Measurements from ENCODE around the gene RAD51B. TPM values are rescaled to one million over a fixed set of nuclear protein-coding genes. Genes with fewer than 3 reads are reported as not detected.

Gene RAD51B
- total and polyA plus RNA-seq, 9 of the 15 experiments (the other 6 are each of a cell fraction or from before 2014, with no cell fraction given), result 8.5 to 17.3 (median 11.3) TPM

DNA sequence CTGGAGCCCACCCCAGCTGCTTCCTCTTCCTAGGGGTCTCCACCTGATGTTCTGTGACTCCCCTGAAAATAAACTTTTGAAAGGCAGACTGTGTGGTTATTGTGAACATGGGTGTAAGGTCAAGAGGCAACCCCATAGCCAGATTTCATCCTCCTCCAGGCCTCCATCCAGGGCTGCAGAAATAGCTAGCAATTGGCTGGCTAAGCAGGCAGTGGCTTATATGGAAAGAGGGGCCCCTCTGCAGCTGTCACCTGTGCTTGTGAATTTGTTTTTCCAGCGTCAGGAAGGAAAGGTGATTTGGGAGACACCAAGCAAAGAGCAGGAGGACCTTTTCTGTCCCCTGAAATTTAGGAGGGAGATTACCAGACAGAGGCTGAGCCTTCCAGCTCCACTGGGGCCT is 917.5 kb downstream of the RAD51B start (continued):
- TF ChIP-seq, protein P1, sequence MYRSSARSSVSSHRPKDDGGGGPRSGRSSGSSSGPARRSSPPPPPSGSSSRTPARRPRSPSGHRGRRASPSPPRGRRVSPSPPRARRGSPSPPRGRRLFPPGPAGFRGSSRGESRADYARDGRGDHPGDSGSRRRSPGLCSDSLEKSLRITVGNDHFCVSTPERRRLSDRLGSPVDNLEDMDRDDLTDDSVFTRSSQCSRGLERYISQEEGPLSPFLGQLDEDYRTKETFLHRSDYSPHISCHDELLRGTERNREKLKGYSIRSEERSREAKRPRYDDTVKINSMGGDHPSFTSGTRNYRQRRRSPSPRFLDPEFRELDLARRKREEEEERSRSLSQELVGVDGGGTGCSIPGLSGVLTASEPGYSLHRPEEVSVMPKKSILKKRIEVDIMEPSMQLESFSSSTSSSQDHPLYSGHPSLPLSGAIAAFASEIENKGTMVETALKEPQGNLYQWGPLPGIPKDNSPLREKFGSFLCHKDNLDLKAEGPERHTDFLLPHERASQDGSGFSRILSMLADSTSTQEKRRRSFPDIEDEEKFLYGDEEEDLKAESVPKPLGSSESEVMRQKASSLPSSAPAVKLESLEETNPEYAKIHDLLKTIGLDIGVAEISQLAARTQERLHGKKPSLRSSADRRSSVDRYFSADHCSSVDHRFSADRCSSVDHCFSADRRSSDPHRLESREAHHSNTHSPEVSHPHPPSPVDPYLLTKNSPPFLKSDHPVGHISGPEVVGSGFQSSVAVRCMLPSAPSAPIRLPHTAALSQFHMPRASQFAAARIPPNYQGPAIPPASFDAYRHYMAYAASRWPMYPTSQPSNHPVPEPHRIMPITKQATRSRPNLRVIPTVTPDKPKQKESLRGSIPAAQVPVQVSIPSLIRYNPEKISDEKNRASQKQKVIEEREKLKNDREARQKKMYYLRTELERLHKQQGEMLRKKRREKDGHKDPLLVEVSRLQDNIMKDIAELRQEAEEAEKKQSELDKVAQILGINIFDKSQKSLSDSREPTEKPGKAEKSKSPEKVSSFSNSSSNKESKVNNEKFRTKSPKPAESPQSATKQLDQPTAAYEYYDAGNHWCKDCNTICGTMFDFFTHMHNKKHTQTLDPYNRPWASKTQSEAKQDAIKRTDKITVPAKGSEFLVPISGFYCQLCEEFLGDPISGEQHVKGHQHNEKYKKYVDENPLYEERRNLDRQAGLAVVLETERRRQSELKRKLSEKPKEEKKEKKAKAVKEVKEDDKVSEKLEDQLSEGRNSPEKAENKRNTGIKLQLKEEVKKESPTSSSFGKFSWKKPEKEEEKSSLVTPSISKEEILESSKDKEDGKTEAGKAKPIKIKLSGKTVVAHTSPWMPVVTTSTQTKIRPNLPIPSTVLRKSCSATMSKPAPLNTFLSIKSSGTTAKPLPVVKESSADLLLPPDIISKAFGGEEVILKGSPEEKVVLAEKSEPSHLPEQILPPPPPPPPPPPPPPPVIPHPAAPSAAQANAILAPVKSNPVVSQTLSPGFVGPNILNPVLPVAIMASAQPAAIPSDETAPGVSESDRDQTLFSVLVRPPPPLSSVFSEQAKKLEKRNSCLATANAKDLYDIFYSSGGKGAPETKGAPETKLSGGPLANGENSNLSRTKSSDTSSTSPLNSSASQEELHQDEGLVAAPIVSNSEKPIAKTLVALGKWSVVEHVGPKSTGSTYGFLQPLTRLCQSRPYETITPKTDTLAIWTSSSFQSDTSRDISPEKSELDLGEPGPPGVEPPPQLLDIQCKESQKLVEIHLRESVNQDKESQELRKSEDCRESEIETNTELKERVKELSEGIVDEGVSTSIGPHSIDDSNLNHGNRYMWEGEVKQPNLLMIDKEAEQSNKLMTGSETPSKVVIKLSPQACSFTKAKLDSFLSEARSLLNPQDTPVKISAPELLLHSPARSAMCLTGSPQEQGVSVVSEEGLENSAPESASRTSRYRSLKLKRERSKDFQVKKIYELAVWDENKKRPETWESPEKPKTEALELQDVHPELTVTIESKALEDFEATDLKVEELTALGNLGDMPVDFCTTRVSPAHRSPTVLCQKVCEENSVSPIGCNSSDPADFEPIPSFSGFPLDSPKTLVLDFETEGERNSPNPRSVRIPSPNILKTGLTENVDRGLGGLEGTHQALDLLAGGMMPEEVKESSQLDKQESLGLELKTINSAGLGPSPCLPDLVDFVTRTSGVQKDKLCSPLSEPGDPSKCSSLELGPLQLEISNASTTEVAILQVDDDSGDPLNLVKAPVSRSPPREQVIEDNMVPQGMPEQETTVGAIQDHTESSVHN (IDR thresholded peaks at IDR 0.05; ENCODE audit: borderline replicate concordance in 1 of 2, low read depth in 1 of 2), result no peak
- TF ChIP-seq ZNF431 (CRISPR knock-in tag; IDR thresholded peaks at IDR 0.05) (no peak), SETDB1 (IDR thresholded peaks at IDR 0.05; ENCODE audit: low read length) (no peak), E2F8 (IDR thresholded peaks at IDR 0.05; ENCODE audit: low read depth, partially characterized antibody) (no peak)

All from K562 (cell line).